Endothelial cell of umbilical vein (primary cell): ENCODE data around the gene PIANP.

Experiments
- POLR2A ChIP-seq: IDR thresholded peaks from 2 replicates; pipeline ENCODE4 v1.6.1; 2012; ENCODE audit warnings: low read depth, mild to moderate bottlenecking, control low read depth, low read length
- POLR2AphosphoS5 ChIP-seq: IDR thresholded peaks from 2 replicates; pipeline ENCODE4 v1.6.1; 2012; ENCODE audit warnings: low read depth, mild to moderate bottlenecking, control low read depth, low read length, moderate library complexity; ENCODE audit not compliant: insufficient read depth
- TF ChIP-seq, protein P1 (sequence below), 2 donors: IDR thresholded peaks; 1 replicate in 1 of 2; 2 replicates in 1 of 2; pipeline ENCODE4 v1.5.1; 2011; ENCODE audit warnings: low read length in 2 of 2, mild to moderate bottlenecking in 2 of 2, moderate library complexity in 2 of 2, control low read depth in 1 of 2, inconsistent platforms in 1 of 2, low read depth in 1 of 2; ENCODE audit not compliant: insufficient read depth in 1 of 2; ENCODE audit errors: extremely low read depth in 1 of 2

DNA sequence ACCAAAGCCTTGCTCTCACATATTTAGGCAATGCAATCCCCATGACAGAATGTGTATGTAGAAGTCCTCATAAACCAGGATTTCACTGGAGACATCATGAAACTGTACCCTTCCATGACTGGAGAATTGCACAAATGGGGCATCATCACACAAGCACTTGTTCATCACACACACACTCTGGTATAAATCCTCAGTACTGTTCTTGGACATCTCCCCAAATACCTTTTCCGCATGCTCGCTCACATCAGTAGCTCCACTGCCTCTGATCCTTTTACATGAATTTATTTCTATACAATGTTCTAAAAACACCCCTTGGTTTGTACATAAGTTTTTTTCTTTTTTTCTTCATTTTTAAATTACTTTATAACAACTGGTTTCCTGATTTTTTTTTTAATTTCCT, 34.4 kb downstream of the PIANP start:
- TF ChIP-seq POLR2AphosphoS5 (no peak), POLR2A (no peak)
- TF ChIP-seq, protein P1, sequence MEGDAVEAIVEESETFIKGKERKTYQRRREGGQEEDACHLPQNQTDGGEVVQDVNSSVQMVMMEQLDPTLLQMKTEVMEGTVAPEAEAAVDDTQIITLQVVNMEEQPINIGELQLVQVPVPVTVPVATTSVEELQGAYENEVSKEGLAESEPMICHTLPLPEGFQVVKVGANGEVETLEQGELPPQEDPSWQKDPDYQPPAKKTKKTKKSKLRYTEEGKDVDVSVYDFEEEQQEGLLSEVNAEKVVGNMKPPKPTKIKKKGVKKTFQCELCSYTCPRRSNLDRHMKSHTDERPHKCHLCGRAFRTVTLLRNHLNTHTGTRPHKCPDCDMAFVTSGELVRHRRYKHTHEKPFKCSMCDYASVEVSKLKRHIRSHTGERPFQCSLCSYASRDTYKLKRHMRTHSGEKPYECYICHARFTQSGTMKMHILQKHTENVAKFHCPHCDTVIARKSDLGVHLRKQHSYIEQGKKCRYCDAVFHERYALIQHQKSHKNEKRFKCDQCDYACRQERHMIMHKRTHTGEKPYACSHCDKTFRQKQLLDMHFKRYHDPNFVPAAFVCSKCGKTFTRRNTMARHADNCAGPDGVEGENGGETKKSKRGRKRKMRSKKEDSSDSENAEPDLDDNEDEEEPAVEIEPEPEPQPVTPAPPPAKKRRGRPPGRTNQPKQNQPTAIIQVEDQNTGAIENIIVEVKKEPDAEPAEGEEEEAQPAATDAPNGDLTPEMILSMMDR (IDR thresholded peaks at IDR 0.05; ENCODE audit: extremely low read depth in 1 of 2, insufficient read depth in 1 of 2, low read depth in 1 of 2, low read length in 2 of 2) = no peak
